HG02798 (cell line): ENCODE data around the gene FAF2.
"Not testable (repeated sequence)": the region's sequence is repeated elsewhere in the genome, so short reads cannot be mapped to it uniquely, and the experiment has no call there.

Experiments
- ATAC-seq: cut with Tn5 transposase; IDR thresholded peaks from one replicate; pipeline ENCODE4 v1.9.1; 2021; ENCODE audit warnings: mild to moderate bottlenecking; ENCODE audit not compliant: unreplicated experiment, poor library complexity

The FAF2 gene

DNA sequence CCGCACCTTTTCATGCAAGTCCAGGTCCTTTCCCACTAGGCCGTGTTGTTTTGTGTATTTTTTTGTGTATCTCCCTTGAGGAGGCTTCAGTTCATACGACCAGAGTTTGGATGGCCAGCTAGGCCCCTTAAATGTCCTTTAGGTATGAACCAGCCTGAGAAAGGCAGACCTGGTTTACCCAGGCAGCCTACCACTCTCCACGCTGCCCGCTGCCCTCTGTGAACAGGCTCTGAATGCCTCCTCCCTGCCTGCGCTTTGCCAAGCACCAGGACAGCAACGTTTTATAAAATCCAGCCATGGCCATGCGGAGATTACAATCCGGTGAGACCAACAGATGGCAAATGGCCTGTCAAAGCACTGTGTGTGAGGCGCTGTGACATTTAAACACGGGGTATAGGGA is 31.2 kb upstream of the FAF2 start:
- ATAC-seq = no peak

DNA sequence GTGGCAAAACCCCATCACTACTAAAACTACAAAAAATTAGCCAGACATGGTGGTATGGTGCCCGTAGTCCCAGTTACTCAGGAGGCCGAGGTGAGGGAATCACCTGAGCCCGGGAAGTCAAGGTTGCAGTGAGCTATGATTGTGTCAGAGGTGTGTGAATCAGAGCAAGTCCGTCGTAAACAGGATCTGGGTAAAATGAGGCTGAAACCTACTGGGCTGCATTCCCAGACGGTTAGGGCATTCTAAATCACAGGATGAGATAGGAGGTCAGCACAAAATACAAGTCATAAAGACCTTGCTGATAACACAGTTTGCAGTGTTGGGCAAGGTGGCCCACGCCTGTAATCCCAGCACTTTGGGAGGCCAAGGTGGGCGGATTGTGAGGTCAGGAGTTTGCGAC is 29.9 kb upstream of the FAF2 start:
- no peak for ATAC-seq

DNA sequence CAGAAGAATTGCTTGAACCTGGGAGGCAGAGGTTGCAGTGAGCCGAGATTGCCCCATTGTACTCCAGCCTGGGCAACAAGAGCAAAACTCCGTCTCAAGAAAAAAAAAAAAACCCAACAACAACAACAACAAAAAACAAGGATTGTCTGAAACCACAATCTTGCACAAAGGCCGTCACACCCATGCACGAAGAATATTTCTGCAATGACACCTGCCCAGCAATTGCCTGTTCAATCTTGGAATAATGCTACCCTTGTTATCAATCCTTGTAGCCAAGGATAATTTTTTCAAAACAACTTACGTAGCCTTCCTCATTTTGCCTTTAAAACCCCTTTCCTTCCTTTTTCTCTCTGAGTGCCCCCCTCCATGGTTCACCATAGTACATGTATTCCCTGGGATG is 28.1 kb upstream of the FAF2 start:
- ATAC-seq = no peak

DNA sequence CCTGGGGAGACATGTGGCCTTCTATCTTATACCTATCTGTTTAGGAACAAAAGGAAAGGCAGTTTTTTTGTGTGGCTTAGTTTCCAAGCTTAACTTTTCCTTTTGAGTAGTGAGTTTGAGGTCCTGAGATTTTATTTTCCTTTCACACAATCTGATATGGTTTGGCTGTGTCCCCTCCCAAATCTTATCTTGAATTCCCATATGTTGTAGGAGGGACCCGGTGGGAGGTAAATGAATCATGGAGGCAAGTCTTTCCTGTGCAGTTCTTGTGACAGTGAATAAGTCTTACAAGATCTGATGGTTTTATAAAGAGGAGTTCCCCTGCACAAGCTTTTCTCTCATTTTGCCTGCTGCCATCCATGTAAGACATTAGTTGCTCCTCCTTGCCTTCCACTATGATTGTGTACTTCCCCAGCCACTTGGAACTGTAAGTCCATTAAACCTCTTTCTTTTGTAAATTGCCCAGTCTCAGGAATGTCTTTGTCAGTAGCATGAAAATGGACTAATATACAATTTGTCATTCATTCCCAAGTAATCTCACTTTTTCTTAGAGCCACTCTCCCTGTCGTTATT is 27.1 kb upstream of the FAF2 start:
- ATAC-seq = no peak

DNA sequence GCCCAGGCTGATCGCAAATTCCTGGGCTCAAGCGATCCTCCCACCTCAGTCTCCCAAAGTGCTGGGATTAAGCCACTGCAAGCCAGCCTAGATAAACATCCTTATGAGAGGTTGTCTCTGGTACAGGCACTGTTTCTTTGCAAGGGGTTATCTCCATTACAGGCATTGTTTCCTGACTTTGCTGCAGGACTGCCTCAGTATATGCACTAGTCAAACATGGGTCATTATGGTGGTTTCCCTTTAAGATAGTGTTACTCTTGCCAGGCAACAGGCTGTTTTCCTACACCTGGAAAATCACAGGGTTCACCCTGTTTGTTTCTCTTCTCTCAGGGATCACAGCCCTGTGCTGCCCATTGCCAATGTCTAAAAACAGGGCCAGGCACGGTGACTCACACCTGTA is 24.0 kb upstream of the FAF2 start:
- ATAC-seq = no peak

DNA sequence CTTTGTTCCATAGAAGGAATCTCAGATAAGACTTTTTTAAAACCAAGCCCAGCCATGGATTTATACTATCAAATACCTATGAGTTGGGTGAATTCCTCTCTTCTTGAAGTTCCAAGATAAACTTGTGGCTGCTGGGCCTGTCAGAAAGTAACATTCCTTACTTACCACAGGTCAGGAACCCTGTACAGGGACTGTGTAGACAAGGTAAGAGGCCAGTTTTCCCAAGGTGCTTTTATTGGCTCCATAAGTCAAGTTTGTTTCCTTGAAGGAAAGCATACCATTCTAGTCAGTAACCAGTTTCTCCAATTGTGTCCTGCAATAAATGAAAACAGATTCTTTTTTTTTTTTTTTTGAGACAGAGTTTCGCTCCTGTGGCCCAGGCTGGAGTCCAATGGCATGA is 23.0 kb upstream of the FAF2 start:
- ATAC-seq = no peak

DNA sequence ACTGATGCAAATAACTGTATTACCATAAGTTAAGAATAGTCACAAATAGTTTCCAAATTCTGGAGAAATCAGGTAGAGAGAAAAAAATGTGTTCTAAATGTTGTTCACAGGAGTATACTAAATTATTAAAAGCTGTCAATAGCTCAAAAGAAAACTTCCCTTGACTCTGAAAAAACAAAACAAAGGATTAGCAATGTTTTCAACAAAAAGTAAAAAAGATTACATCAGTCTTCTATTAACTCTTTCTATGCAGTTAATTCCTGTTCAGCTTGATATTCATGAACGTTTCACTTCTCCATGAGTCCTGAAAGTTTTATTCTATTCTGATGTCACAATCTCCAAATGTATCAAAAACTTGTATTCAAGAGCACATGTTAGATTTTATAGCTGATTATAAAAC is 22.4 kb upstream of the FAF2 start:
- ATAC-seq = no peak

DNA sequence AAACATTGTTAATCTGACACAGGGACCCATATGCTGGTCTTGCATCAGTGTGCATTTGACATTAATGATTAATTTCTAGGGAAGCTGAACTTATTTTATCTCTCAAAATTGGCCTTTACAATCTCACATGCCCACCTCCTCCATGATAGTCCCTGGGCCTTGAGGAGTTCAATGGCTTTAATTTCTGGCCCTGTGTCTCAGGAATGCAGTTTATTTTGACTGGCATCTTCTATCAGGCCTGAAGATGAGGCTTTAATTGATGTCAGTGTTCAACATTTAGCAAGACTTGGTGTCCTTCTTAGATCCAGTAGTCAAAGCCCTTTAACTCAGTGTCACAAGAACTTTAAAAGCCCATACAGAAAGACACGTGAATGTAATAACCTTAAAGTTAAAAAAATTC is 21.3 kb upstream of the FAF2 start:
- no peak for ATAC-seq

DNA sequence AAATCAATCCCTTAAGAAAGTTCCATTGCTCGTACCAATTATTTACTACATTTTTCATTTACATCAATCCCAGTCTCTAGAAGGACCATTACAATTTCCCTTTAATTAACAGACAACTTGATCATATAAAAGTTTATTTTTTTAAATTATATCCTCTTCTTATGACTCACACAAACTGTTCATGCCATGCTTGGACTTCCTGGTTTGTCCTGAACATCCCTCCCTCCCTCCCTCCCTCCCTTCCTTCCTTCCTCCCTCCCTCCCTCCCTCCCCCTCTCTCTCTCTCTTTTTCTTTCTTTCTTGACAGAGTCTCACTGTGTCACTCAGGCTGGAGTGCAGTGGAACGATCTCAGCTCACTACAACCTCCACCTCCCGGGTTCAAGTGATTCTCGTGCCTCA is 20.2 kb upstream of the FAF2 start:
- ATAC-seq = no peak

DNA sequence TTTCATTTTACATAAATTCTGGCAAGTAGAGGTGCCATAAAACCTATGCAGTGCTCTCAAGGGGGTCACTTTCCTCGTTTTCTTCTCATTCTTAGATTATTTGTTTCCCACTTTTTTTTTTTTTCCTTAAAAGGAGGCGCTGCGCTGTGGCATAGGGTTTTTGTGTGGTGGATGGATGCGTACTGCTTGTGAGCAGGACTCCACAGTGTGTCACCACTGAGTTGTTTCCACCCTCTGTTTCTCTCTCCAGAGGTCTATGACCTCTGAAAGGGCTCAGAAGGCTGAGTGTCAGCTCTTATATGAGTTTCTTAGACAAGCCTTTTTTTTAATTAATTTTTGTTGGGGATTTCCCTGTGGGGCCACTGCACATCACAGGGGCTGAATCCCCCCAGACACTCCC is 18.2 kb upstream of the FAF2 start:
- ATAC-seq = no peak

DNA sequence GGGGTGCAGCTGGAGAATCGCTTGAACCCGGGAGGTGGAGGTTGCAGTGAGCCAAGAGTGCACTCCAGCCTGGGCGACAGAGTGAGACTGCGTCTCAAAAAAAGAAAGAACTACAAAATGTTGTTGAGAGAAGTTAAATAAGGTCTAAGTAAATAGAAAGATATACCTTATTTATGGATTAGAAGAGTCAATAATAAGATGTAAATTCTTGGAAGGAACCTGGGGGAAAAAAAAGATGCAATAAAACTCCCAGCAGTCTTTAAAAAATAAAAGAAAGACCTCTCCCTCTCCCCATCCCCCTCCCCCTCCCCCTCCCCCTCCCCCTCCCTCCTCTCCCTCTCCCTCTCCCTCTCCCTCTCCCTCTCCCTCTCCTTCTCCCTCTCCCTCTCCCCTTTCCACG is 15.5 kb upstream of the FAF2 start:
- ATAC-seq = no peak

DNA sequence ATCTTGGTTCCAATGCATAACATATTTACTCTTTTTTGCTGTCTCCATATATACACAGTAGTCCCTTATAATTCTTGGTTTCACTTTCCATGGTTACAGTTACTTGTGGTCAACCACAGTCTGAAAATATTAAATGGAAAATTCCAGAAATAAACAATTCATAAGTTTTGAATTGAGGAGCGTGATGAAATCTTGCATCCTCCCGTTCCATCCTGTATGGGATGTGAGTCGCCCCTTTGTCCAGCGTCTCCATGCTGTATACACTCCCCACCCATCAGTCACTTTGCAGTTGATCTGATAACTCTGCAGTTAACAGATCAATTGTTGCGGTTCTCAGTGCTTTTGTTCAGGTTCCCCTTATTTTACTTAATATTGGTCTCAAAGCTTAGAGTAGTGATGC is 11.5 kb upstream of the FAF2 start:
- ATAC-seq = no peak

DNA sequence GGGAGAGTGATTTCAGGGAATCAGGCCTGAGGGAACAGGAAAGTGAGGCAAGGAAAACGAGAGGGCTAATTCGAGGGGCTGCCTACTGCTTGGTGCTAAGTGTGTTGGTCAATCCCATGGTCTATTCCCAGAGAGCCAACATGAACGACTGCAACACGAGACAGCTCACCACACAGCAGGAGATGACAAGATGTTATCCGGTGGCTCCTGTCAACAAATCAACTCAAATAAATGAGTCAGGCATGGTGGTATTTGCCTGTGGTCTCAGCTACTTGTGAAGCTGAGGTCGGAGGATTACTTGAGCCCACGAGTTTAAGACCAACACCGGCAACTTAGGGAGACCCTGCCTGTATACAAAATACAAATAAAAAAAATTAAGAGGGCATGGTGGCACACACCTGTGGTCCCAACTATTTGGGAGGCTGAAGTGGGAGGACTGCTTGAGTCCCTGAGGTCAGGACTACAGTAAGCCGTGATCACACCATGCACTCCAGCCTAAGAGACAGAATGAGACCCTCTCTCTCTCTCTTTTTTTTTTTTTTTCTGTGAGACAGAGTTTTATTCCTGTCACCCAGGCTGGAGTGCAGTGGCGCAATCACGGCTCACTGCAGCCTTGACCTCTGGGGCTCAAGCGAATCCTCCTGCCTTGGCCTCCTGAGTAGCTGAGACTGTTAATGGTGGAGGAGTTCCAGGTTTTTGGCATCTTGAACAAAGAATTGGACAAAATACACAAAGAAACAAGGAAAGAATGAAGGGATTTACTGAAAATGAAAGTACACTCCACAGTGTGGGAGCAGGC is 9.0 kb upstream of the FAF2 start:
- no peak for ATAC-seq

DNA sequence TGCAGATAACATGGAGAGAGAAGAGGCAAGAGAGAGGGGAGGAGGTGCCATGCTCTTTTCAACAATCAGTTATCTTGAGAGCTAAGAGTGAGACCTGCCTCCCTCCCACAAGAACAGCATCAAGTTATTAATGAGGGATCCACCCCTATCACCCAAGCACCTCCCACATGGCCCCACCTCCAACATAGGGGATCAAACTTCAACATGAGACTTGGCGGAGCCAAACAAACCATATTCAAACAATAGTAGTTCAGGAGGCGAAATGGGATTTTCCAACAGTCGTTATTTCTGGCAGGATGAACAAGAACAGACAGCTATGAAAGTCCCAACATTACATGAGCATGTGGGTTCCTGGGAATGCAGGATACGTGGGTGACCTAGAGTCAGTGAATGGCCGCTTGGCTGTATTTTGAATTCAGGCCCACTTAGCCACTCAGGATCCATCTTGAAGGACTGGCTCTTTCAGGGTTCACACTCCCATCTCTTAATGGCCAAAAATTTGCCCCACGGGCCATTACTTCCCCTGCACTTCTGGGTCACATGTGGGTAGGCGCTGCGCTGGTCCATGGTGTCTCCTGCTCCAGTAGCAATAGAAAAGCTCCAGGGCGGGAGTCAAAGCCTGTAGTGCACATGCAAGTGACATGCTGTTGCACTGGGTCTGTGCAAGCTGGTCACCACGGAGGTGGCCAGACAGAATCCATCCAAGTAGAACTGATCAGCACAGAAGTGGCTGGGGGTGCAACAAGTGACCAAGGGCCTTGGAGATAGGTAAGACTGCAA is 7.1 kb upstream of the FAF2 start:
- ATAC-seq = no peak

DNA sequence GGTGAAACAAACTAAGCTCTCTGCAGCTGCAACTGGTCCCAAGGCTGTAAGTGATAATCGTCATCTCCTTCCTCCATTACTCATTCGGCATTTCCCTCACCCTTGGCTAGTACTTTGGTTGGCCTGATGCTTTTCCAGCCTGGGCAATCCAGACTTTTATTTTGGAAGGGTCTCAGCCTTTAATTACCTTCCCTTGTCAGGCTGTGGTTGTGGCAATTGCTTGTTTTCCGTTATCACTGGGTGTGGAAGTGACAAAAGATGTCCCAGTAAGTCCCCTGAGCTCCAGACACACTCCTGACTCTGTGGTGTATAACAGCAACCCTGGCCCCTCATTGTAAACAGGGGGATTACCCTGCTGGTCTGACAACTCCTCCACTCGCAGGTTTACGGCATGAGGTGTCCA is 6.3 kb upstream of the FAF2 start:
- no peak for ATAC-seq

DNA sequence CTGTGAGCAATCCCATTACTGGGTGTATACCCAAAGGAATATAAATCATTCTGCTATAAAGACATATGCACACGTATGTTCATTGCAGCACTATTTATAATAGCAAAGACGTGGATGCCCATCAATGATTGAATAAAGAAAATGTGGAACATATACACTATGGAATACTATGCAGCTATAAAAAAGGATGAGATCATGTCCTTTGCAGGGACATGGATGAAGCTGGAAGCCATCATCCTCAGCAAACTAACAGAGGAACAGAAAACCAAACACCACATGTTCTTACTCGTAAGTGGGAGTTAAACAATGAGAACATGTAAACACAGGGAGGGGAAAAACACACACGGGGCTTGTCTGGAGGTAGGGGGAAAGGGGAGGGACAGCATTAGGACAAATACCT is 5.3 kb upstream of the FAF2 start:
- not testable (repeated sequence) for ATAC-seq

DNA sequence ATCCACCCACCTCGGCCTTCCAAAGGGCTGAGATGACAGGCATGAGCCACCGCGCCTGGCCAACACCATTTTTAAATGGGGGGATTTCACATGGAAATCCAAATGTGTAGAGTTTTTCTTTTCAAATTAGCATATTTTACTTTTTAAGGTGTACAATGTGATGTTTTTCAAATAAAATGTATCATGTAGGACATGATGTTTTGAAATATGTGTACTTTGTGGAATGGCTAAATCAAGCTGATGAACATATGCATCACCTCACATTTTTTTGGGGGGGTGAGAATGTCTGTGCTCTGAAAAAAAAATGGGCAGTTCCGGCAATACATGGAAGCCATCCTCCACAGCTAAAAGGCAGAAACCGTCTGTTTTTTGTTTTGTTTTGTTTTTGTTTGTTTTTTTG is 3.4 kb upstream of the FAF2 start:
- ATAC-seq = no peak

DNA sequence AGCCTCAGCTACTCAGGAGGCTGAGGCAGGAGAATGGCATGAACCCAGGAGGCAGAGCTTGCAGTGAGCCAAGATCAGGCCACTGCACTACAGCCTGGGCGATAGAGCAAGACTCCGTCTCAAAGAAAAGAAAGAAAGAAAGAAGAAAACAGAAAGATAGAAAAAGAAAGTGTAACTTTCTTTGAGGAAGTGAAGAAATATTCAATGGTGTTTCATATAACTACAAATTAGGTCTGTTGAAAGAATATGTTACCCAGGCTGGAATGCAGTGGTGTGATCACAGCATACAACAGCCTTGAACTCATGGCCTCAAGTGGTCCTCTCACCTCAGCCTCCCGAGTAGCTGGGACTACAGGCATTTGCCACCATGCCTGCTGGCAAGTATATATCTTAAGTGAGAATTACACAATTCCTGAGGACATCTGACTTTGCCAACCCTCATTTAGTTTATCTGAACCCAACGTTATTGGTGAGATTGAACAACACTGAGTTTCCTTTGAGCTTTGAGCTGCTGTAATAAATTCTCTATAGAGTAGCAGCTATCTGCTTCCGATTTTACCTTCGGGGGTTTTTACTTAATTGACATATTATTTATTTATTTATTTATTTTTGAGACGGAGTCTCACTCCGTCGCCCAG is 2.0 kb upstream of the FAF2 start:
- ATAC-seq = no peak

DNA sequence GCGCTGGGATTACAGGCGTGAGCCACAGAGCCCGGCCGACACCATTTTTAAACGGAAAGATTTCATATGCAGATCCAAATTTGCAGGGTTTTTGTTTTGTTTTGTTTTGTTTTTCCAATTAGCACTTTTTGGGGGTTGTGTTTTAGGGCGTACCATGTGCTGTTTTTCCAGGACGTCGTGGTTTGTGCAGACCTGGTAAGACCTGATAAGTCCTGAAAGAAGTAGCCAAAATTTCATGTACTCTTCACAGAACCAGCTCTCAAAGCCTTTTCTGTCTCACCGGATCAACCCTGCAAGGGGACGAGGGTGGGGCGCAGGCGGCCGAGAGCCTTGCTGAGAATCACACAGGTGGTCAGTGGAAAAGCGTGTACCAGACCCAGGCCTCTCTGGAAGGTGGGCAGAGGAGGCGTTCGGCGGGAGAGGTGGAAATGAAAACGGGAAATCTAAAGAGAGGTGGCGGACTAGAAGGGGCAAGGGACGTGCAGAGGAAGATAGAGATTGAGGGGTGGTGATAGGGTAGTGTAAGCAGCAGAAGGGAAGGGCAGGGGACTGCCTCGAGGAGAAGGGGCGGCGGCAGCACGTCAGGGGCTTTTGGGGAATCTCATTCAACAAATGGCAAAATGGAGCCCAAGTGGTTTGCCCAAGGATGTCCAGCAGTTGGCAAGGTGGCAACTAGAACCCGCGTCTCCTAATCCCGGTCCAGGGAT is 1.1 kb upstream of the FAF2 start:
- ATAC-seq = no peak

DNA sequence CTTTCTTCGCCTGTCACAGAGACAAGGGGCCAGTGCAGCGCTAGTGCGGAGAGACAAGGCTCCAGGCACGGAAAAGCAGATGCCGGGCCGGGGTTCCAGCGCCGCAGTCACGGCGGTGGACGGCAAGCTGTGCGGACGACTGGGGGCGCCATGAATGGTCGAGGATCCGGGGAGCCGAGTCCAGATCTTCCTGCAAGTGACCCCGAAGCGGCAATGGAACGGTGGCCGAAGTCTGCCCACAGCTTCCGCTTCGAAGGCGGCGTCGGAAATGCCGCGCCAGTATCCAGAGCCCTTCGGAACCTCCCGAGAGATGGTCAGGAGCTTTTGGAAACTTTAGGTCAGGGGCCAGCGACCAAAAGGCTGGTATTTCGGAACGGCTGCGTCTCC is 601 bp upstream of the FAF2 start:
- ATAC-seq = peak; percentile 22

DNA sequence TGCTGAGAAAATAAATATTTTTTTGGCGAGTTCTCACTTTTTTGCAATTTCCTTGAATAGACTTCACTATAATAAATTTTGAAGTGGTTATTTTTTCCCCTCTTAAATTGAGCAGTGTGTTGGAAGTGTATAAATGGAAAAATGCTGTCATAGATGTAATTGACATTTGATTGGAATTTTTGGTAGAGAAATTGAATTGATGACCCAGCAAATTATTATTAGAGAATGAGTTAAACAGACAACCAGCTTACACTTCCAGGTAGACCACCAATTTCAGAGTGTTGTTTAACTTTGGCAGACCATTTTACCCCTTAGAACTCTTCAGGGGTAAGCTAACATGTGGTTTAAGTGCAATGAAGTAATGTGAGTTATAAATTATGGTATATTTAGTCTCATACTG is 1.9 kb downstream of the FAF2 start:
- ATAC-seq = no peak
